HepG2 (cell line): ENCODE measurements around the gene SPATA25. TPM values are rescaled to one million over a fixed set of nuclear protein-coding genes. Genes with fewer than 3 reads are reported as not detected.
"Not testable (repeated sequence)": the region's sequence is repeated elsewhere in the genome, so short reads cannot be mapped to it uniquely, and the experiment has no call there.

Experiments used
- ATAC-seq: fragments of 200-7000 bp; cut with Tn5 transposase; 3 replicates; pipeline ENCODE4 v1.9.1; 2020; ENCODE audit warnings: mild to moderate bottlenecking, moderate library complexity
- BruUV-seq: library from RNA; stranded (reverse); fragments of 400-500 nt; replicated peaks from 2 replicates; lab custom pipeline; 2021; lab: Mats Ljungman, UMichigan
- CTCF ChIA-PET: fragments of 300-600 bp; formaldehyde crosslinking; extraction: SDS; loops from one replicate; lab custom pipeline; 2021; ENCODE audit warnings: low total read pairs, inconsistent platforms, low intra/inter-chr PET ratio; lab: Yijun Ruan, JAX
- POLR2A ChIA-PET: fragments of 350-600 bp; sonication (Branson Sonifier 250); formaldehyde crosslinking; loops from one replicate; lab custom pipeline; 2020; ENCODE audit warnings: antibody characterized with exemption, inconsistent platforms; lab: Yijun Ruan, JAX
- DNase-seq: peaks from one replicate; pipeline ENCODE4 v3.0.0-alpha.2; 2015; ENCODE audit warnings: low spot score
- FAIRE-seq: peaks from 3 replicates; lab custom pipeline; 2011; peaks lifted over from hg19 to GRCh38; lab: Jason Lieb, UNC
- H2AFZ ChIP-seq: one replicate; pipeline ENCODE4 v1.6.1; 2011; ENCODE audit warnings: low read length, inconsistent platforms
- H3K27ac ChIP-seq: fragments of 300-600 bp; 3 replicates; pipeline ENCODE4 v1.8.0; 2011; ENCODE audit warnings: mixed run types, mild to moderate bottlenecking, mixed read lengths, low read length, inconsistent platforms; ENCODE audit not compliant: insufficient read depth; ENCODE audit errors: extremely low read length
- H3K27me3 ChIP-seq, 2 experiments: fragments of 200-600 bp in 1 of 2; 2 replicates in 1 of 2; 3 replicates in 1 of 2; pipeline versions ENCODE4 v1.6.0 to v1.8.0; 2011; ENCODE audit warnings: low read length in 2 of 2, mild to moderate bottlenecking in 2 of 2, moderate library complexity in 2 of 2, inconsistent platforms in 1 of 2; ENCODE audit not compliant: insufficient read depth in 2 of 2, control insufficient read depth in 1 of 2
- H3K36me3 ChIP-seq, 2 experiments: fragments of 200-600 bp in 1 of 2; replicated peaks in 1 of 2; 2 replicates in 1 of 2; 3 replicates in 1 of 2; pipeline versions ENCODE4 v1.5.1 to v1.8.0; 2011; ENCODE audit warnings: low read length in 2 of 2, inconsistent platforms in 1 of 2; ENCODE audit not compliant: insufficient read depth in 2 of 2, control insufficient read depth in 1 of 2
- H3K4me1 ChIP-seq: 2 replicates; pipeline ENCODE4 v1.5.1; 2012; ENCODE audit warnings: low read length, inconsistent platforms; ENCODE audit not compliant: insufficient read depth
- H3K4me2 ChIP-seq: 2 replicates; pipeline ENCODE4 v1.6.0; 2011; ENCODE audit warnings: low read depth, low read length, inconsistent platforms
- H3K4me3 ChIP-seq, 3 experiments: fragments of 200-600 bp in 1 of 3; sonication (generic), shearing (Covaris generic) in 1 of 3; replicated peaks in 1 of 3; 2 replicates each; pipeline ENCODE4 v1.5.1; 2011 to 2016; ENCODE audit warnings: low read length in 3 of 3, inconsistent platforms in 2 of 3, low read depth in 2 of 3, mild to moderate bottlenecking in 2 of 3, control low read depth in 1 of 3, mixed read lengths in 1 of 3; ENCODE audit not compliant: insufficient read depth in 1 of 3
- H3K79me2 ChIP-seq: one replicate; pipeline ENCODE4 v1.6.1; 2011; ENCODE audit warnings: low read length, inconsistent platforms; ENCODE audit not compliant: insufficient read depth
- H3K9ac ChIP-seq: 2 replicates; pipeline ENCODE4 v1.6.0; 2011; ENCODE audit warnings: mild to moderate bottlenecking, low read depth, low read length, inconsistent platforms; ENCODE audit not compliant: insufficient read depth
- H3K9me3 ChIP-seq: 2 replicates; pipeline ENCODE4 v1.5.1; 2012; ENCODE audit warnings: mild to moderate bottlenecking, low read length
- H4K20me1 ChIP-seq: 2 replicates; pipeline ENCODE4 v1.6.0; 2011; ENCODE audit warnings: inconsistent platforms, mild to moderate bottlenecking, low read length, moderate library complexity; ENCODE audit not compliant: insufficient read depth
- AGO2 ChIP-seq: fragments of 200-400 bp; formaldehyde crosslinking; optimal IDR thresholded peaks from 2 replicates; pipeline ENCODE3; 2017; ENCODE audit warnings: mild to moderate bottlenecking, low read depth, low read length, moderate library complexity
- FOXP1 ChIP-seq, 2 experiments: fragments of 450-650 bp in 1 of 2; IDR thresholded peaks; 2 replicates each; pipeline ENCODE4 v1.6.1; 2017 to 2018; ENCODE audit warnings: antibody characterized with exemption in 1 of 2
- GATA4 ChIP-seq: sonication (generic); IDR thresholded peaks from 2 replicates; pipeline ENCODE4 v1.6.1; 2016; ENCODE audit warnings: antibody characterized with exemption, low read depth, borderline replicate concordance
- KLF12 ChIP-seq: sonication (generic); formaldehyde crosslinking; IDR thresholded peaks from 2 replicates; pipeline ENCODE4 v1.4.0; 2020; ENCODE audit warnings: missing genetic modification reagents, borderline replicate concordance
- MED1 ChIP-seq: sonication (generic); formaldehyde crosslinking; IDR thresholded peaks from 2 replicates; pipeline ENCODE4 v1.4.0; 2020; ENCODE audit warnings: missing genetic modification reagents
- NFKB2 ChIP-seq: sonication (generic); formaldehyde crosslinking; IDR thresholded peaks from 2 replicates; pipeline ENCODE4 v1.4.0; 2020; ENCODE audit warnings: missing genetic modification reagents, borderline replicate concordance
- NR2F6 ChIP-seq, 2 experiments: IDR thresholded peaks; 2 replicates each; pipeline ENCODE4 v1.6.1; 2016; ENCODE audit warnings: antibody characterized with exemption in 1 of 2, mild to moderate bottlenecking in 1 of 2
- POLR2A ChIP-seq, 2 experiments: IDR thresholded peaks; 2 replicates each; pipeline ENCODE4 v1.6.1; 2011; ENCODE audit warnings: low read depth in 2 of 2, low read length in 2 of 2, mild to moderate bottlenecking in 1 of 2, moderate library complexity in 1 of 2; ENCODE audit not compliant: insufficient read depth in 1 of 2
- POLR2G ChIP-seq: fragments of 200-400 bp; formaldehyde crosslinking; IDR thresholded peaks from 2 replicates; pipeline ENCODE4 v1.6.1; 2018; ENCODE audit warnings: mild to moderate bottlenecking, low read depth, low read length, moderate library complexity
- RBFOX2 ChIP-seq: fragments of 200-400 bp; formaldehyde crosslinking; IDR thresholded peaks from 2 replicates; pipeline ENCODE4 v1.6.1; 2017; ENCODE audit warnings: low read depth, mild to moderate bottlenecking, low read length
- RXRA ChIP-seq: sonication (generic); formaldehyde crosslinking; IDR thresholded peaks from 2 replicates; pipeline ENCODE4 v1.5.1; 2020; ENCODE audit warnings: missing genetic modification reagents
- SKI ChIP-seq: fragments of 450-650 bp; IDR thresholded peaks from one replicate; pipeline ENCODE4 v1.6.1; 2018; ENCODE audit warnings: mild to moderate bottlenecking; ENCODE audit not compliant: partially characterized antibody
- TARDBP ChIP-seq: sonication (generic); formaldehyde crosslinking; IDR thresholded peaks from 2 replicates; pipeline ENCODE4 v1.8.0; 2022; ENCODE audit warnings: mild to moderate bottlenecking, missing genetic modification reagents
- ZFP36 ChIP-seq: fragments of 150-350 bp; IDR thresholded peaks from 2 replicates; pipeline ENCODE4 v1.6.1; 2018; ENCODE audit warnings: borderline replicate concordance, low read length, low read depth; ENCODE audit not compliant: partially characterized antibody
- WGBS: methylation state at CpG from one replicate; pipeline ENCODE4 v1.1.6; 2017; ENCODE audit warnings: low lambda C conversion rate; 5-methylcytosine and 5-hydroxymethylcytosine counted together
- in situ Hi-C: cut with HindIII; loops from 2 replicates; pipeline ENCODE4 v1.10.0; 2017; ENCODE audit warnings: low pct_unique_long_range_greater_than_20kb; ENCODE audit not compliant: extremely low pct_ligation_motif_present
- intact Hi-C: fragments of 100-400 bp; cut with micrococcal nuclease; formaldehyde crosslinking; loops from one replicate; pipeline ENCODE4 v1.10.0; 2022; ENCODE audit not compliant: unreplicated experiment
- polyA plus RNA-seq, 8 experiments: library from polyadenylated mRNA; depleted of rRNA in 3 of 8; stranded (reverse) in 7 of 8; unstranded in 1 of 8; fragments of >200 nt; fragmentation: Illumina TruSeq in 4 of 8; extraction: Trizol in 4 of 8; gene quantifications; 2 replicates each; pipeline versions ENCODE4 v1.2.1 to v1.2.3, GENCODE V29; 2011 to 2016; ENCODE audit warnings: low read depth in 4 of 8, missing spikeins in 1 of 8, mixed read lengths in 1 of 8; ENCODE audit not compliant: insufficient read depth in 1 of 8
- total RNA-seq, 5 experiments: library from RNA; depleted of rRNA; stranded (reverse); fragments of >200 nt; fragmentation: Illumina TruSeq; extraction: Trizol; gene quantifications; 2 replicates each; pipeline ENCODE4 v1.2.3, GENCODE V29; 2016; ENCODE audit warnings: low read depth in 1 of 5
- TF ChIP-seq, protein P1 (sequence below): sonication (generic); formaldehyde crosslinking; IDR thresholded peaks from 2 replicates; pipeline ENCODE4 v1.4.0; 2020; ENCODE audit warnings: missing genetic modification reagents

Gene SPATA25
- total and polyA plus RNA-seq, 2 of the 13 experiments (the other 11 are each of a cell fraction or from before 2014, with no cell fraction given) = 4.8 to 7.6 TPM

DNA sequence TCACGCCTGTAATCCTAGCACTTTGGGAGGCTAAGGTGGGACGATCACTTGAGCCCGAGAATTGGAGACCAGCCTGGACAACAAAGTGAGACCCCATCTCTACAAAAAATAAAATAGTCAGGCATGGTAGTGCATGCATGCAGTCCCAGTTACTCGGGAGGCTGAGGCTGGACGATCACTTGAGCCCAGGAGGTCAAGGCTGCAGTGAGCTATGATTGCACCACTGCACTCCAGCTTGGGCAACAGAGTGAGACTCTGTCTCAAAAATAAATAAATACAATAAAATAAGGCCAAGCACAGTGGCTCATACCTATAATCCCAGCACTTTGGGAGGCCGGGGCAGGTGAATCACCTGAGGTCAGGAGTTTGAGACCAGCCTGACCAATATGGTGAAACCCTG is 13.9 kb upstream of the SPATA25 start (continued):
- TF ChIP-seq SKI (peak; percentile 23), RXRA (peak; percentile 43; the same call in 1 of the 2 replicates), KLF12 (CRISPR knock-in tag) (0 out of 2 replicates have a peak, but pooled peaks have one; percentile 31), MED1 (CRISPR knock-in tag) (peak; percentile 27; the same call in 1 of the 2 replicates), FOXP1 (CRISPR knock-in tag; IDR thresholded peaks at IDR 0.05) (peak; percentile 41; the same call in 1 of the 2 replicates), NFKB2 (CRISPR knock-in tag) (peak; percentile 26; the same call in 1 of the 2 replicates), NR2F6 (IDR thresholded peaks at IDR 0.05) (peak; percentile 50; the same call in 1 of the 2 replicates), NR2F6 (CRISPR knock-in tag; IDR thresholded peaks at IDR 0.05) (peak; percentile 84)
- TF ChIP-seq FOXP1 (IDR thresholded peaks at IDR 0.05) = not testable (repeated sequence)

GRCh38 chr20:45899046-45899835 is 11.8 kb upstream of the SPATA25 start:
- ChIA-PET POLR2A (interaction anchor here (0.9 to 4.7 kb wide), 6 partner anchors 9 to 47 kb away, joined by 3 to 38 read pairs (median 13); partner anchors contain the start of genes CTSA, NEURL2 and PCIF1), CTCF (no interaction called here)
- intact Hi-C loops = no loop called here
- Histone ChIP-seq H3K4me1 (peaks cover 9% of the 10 kb centered on the region), H3K9ac (no peak overlapping the region), H3K9me3 (no peaks in the 10 kb centered on the region), H3K27me3 (no peaks in the 10 kb centered on the region), H3K4me3 (no peak overlapping the region), H3K79me2 (no peaks in the 10 kb centered on the region), H4K20me1 (no peaks in the 10 kb centered on the region), H2AFZ (no peak overlapping the region), H3K27ac (no peak overlapping the region), H3K36me3 (peaks cover 38 to 43% of the 10 kb centered on the region in 2 experiments), H3K4me2 (no peak overlapping the region)
- WGBS = 95% methylated on average over 13 of the region's 13 CpGs
- in situ Hi-C loops = no loop called here
- BruUV-seq = no TSS peak
- TF ChIP-seq AGO2 (peak; percentile 70), RBFOX2 (peak; percentile 47; the same call in 1 of the 2 replicates), ZFP36 (peak; percentile 16), TARDBP (no peak), POLR2G (peak; percentile 42), GATA4 (no peak), POLR2A (IDR thresholded peaks at IDR 0.05; ENCODE audit: insufficient read depth in 1 of 2, low read depth in 2 of 2, low read length in 2 of 2) (peak in 1 of 2 experiments; percentile 37; a peak in 1 of 4 replicates)
- TF ChIP-seq, protein P1, sequence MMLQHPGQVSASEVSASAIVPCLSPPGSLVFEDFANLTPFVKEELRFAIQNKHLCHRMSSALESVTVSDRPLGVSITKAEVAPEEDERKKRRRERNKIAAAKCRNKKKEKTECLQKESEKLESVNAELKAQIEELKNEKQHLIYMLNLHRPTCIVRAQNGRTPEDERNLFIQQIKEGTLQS = no peak
- DNase-seq = no peak
- no peak for FAIRE-seq
- ATAC-seq = no peak
